Measurements from ENCODE around the gene MAGEB16.

Gene MAGEB16

DNA sequence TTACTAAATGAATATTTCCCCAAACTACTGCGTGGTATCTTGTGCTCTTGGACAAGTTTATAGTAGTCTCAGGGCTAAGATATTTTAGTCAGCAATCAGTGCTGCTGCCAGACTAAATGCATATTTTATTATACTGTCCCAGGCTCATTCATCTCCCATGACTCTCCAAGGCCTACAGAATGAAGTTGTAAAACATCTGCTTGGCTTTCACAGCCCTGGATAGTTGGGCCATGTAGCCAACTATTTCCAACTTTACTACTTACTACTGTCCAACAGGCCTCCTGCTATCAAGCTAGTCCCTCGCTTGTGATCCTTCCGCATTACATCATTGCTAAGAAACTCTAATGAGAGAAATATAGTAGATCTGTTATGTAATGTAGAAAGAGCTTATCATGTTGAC is 31.4 kb downstream of the MAGEB16 start:
- TF ChIP-seq EZH2 (IDR thresholded peaks at IDR 0.05) (no peak), POLR2AphosphoS5 (IDR thresholded peaks at IDR 0.05; ENCODE audit: borderline replicate concordance, low read depth, low read length) (no peak), FOXP2 (optimal IDR thresholded peaks at IDR 0.05; ENCODE audit: control extremely low read depth, extremely low read length, insufficient read depth) (no peak)
- Histone ChIP-seq H3K9me3 (ENCODE audit: low read depth, low read length) (no peaks in the 10 kb centered on the region), H3K36me3 (ENCODE audit: insufficient read depth, low read length) (no peaks in the 10 kb centered on the region), H3K27ac (no peak overlapping the region), H3K9ac (ENCODE audit: insufficient read length) (no peak overlapping the region), H3K4me3 (no peak overlapping the region)
- DNase-seq (ENCODE audit: low read depth, low spot score) = no peak

DNA sequence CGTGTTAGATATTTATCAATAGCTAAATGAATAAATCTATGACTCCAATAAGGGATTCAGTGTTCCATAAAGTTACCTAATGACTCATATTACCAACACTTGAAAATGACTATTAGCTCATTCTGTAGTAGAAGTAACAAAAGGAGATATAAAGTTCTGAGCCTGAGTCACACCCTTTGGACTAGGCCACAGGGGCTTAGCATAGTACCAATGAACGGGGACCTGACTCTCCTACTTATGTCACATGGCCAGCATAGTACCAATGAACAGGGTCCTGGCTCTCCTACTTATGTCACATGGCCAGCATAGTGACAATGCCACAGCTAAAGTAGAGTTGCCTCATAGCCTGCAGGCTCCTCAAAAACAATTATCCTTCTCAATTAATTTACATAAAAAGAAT is 43.7 kb downstream of the MAGEB16 start:
- TF ChIP-seq EZH2 (IDR thresholded peaks at IDR 0.05) (no peak), POLR2AphosphoS5 (IDR thresholded peaks at IDR 0.05; ENCODE audit: borderline replicate concordance, low read depth, low read length) (no peak), FOXP2 (optimal IDR thresholded peaks at IDR 0.05; ENCODE audit: control extremely low read depth, extremely low read length, insufficient read depth) (no peak)
- no peaks in the 10 kb centered on the region for H3K36me3 ChIP-seq (ENCODE audit: insufficient read depth, low read length)
- no peak for DNase-seq (ENCODE audit: low read depth, low spot score)
- no peak overlapping the region for H3K4me3 ChIP-seq
- H3K9ac ChIP-seq (ENCODE audit: insufficient read length) = no peak overlapping the region
- H3K9me3 ChIP-seq (ENCODE audit: low read depth, low read length) = no peaks in the 10 kb centered on the region
- no peak overlapping the region for H3K27ac ChIP-seq

DNA sequence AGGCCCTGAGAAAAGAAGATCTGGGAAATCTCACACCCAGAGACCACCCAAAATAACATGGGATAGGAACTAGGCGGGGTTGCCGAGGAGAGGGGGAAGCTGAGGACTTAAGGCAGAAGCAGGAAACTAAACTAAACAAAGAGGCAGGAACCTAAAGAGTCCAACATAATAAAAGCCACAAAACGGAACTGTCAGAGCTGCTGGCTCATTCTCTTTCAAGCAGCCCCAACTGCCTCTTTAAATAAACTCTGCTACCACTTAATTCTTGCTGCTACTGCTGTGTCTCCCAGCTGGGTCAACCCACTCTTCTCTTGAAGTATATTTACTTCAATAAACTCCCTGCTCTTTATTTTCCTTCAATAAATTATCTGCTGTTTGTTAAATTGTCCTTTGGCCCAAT is 44.5 kb downstream of the MAGEB16 start:
- no peak overlapping the region for H3K9ac ChIP-seq (ENCODE audit: insufficient read length)
- peak overlapping the region; percentile 55; the same call in 1 of the 2 replicates for H3K27ac ChIP-seq
- TF ChIP-seq POLR2AphosphoS5 (IDR thresholded peaks at IDR 0.05; ENCODE audit: borderline replicate concordance, low read depth, low read length) = no peak
- TF ChIP-seq EZH2 (IDR thresholded peaks at IDR 0.05) = no peak
- no peak for TF ChIP-seq FOXP2 (optimal IDR thresholded peaks at IDR 0.05; ENCODE audit: control extremely low read depth, extremely low read length, insufficient read depth)
- no peak overlapping the region for H3K4me3 ChIP-seq
- DNase-seq (ENCODE audit: low read depth, low spot score) = no peak
- no peaks in the 10 kb centered on the region for H3K9me3 ChIP-seq (ENCODE audit: low read depth, low read length)
- H3K36me3 ChIP-seq (ENCODE audit: insufficient read depth, low read length) = no peaks in the 10 kb centered on the region

DNA sequence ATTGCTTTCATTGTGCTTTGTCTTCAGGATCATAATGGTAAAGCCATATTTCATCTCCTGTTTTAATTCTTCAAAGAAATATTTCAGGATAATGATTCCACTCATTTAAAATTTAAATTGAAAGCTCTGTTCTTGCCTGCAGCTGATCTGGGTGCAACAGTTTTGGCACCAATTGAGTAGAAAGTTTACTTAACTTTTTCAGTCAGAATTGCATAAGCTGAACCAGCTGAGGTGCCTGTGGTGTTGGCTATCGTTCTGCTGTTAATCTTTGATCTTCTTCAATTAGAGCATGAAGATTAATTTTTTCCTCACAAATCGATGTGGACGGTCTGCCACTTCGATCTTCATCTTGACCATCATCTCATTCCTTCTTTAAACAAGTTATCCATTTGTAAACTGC is 49.6 kb downstream of the MAGEB16 start:
- no peaks in the 10 kb centered on the region for H3K36me3 ChIP-seq (ENCODE audit: insufficient read depth, low read length)
- no peak for TF ChIP-seq EZH2 (IDR thresholded peaks at IDR 0.05)
- no peak for TF ChIP-seq FOXP2 (optimal IDR thresholded peaks at IDR 0.05; ENCODE audit: control extremely low read depth, extremely low read length, insufficient read depth)
- TF ChIP-seq POLR2AphosphoS5 (IDR thresholded peaks at IDR 0.05; ENCODE audit: borderline replicate concordance, low read depth, low read length) = no peak

More for the DNA sequence above, 49.6 kb downstream of the MAGEB16 start:
- Histone ChIP-seq H3K9me3 (ENCODE audit: low read depth, low read length) (no peaks in the 10 kb centered on the region), H3K4me3 (no peak overlapping the region), H3K27ac (no peak overlapping the region), H3K9ac (ENCODE audit: insufficient read length) (no peak overlapping the region)
- DNase-seq (ENCODE audit: low read depth, low spot score) = no peak

Measured in SK-N-MC (cell line).